Aorta (tissue), 5 donors: ENCODE data around the gene GOLGA6L10. TPM values are rescaled to one million over a fixed set of nuclear protein-coding genes. Genes with fewer than 3 reads are reported as not detected.
"Not testable (repeated sequence)": the region's sequence is repeated elsewhere in the genome, so short reads cannot be mapped to it uniquely, and the experiment has no call there.

Experiments used
- ATAC-seq: fragments of 200-7000 bp; cut with Tn5 transposase; one replicate; pipeline ENCODE4 v1.9.1; 2022; ENCODE audit warnings: moderate library complexity; ENCODE audit not compliant: low FRiP score
- DNase-seq, 2 donors: peaks; one replicate each; pipeline ENCODE4 v3.0.0-alpha.2; 2020
- H3K27ac ChIP-seq, 2 donors: one replicate each; pipeline ENCODE4 v1.5.1; 2013; ENCODE audit warnings: low read length in 2 of 2, mild to moderate bottlenecking in 2 of 2, moderate library complexity in 2 of 2, control low read depth in 1 of 2, inconsistent platforms in 1 of 2, low read depth in 1 of 2
- H3K27me3 ChIP-seq, 2 donors: one replicate each; pipeline ENCODE4 v1.6.1; 2013; ENCODE audit warnings: control low read depth in 1 of 2, low read length in 1 of 2, mild to moderate bottlenecking in 1 of 2, moderate library complexity in 1 of 2; ENCODE audit not compliant: insufficient read depth in 2 of 2, control insufficient read depth in 1 of 2
- H3K36me3 ChIP-seq, 2 donors: one replicate each; pipeline ENCODE4 v1.6.1; 2013; ENCODE audit warnings: control low read depth in 1 of 2, low read length in 1 of 2, mild to moderate bottlenecking in 1 of 2; ENCODE audit not compliant: insufficient read depth in 2 of 2, control insufficient read depth in 1 of 2
- H3K4me1 ChIP-seq, 2 donors: one replicate each; pipeline ENCODE4 v1.6.1; 2013; ENCODE audit warnings: low read length in 2 of 2, control low read depth in 1 of 2, mild to moderate bottlenecking in 1 of 2, moderate library complexity in 1 of 2; ENCODE audit not compliant: insufficient read depth in 2 of 2, control insufficient read depth in 1 of 2
- H3K4me3 ChIP-seq, 2 donors: one replicate each; pipeline ENCODE4 v1.5.1; 2013; ENCODE audit warnings: low read length in 2 of 2, control low read depth in 1 of 2, mild to moderate bottlenecking in 1 of 2
- H3K9me3 ChIP-seq: one replicate; pipeline ENCODE4 v1.6.1; 2013; ENCODE audit warnings: mild to moderate bottlenecking, low read length; ENCODE audit not compliant: control insufficient read depth
- WGBS, 2 donors: extraction: QIAGEN DNeasy Blood & Tissue Kit; methylation state at CpG; one replicate each; pipeline ENCODE4 v1.1.7; 2013; 5-methylcytosine and 5-hydroxymethylcytosine counted together
- intact Hi-C, 2 donors: fragments of 100-400 bp; cut with DNase I; formaldehyde crosslinking; loops; one replicate each; pipeline versions ENCODE4 v1.14.2 to v1.15.0; 2022
- long read RNA-seq, 2 donors: library from polyadenylated mRNA; unstranded; transcript quantifications; one replicate each; pipeline ENCODE4 v2.0.0, GENCODE V29; 2020 to 2021
- polyA plus RNA-seq, 2 donors: library from polyadenylated mRNA; stranded (reverse); fragments of 200-250 nt; gene quantifications; one replicate each; pipeline ENCODE4 v1.2.3, GENCODE V29; 2013
- total RNA-seq, 2 donors: library from RNA; stranded (reverse); fragmentation: NEBNext Ultra II Directional; extraction: Animal tissue kit (Norgen Biotek cat#: 25700); gene quantifications; one replicate each; pipeline ENCODE4 v1.2.1, GENCODE V29; 2021
- donor health status: healthy with polysubstance abuse.
- donor health status: Bipolar disorder and iron deficiency.
- donor health status: DM: no; HTN: no; CAD: no.
- donor health status: DM: no; HTN: no; CAD: no.
- donor health status: DM: yes; HTN: yes; CAD: no.

GOLGA6L10 gene
- total RNA-seq = 1 to 10 TPM in 1 of 2 donors, under 1 TPM in 1; 0.23 to 2.8 TPM
- polyA plus RNA-seq = 1 to 10 TPM in 1 of 2 donors, under 1 TPM in 1; 0.38 to 2.7 TPM
- long read RNA-seq, donor 1 = 0 reads
- long read RNA-seq, donor 2 = 0 reads

GRCh38 chr15:82349375-82349774 is at the start of gene GOLGA6L10:
TSS of gene GOLGA6L10 (minus strand) at chr15:82349475. CDS start at chr15:82349375, 100 bp downstream.
- H3K9me3 ChIP-seq, ATAC-seq, H3K27ac ChIP-seq, H3K36me3 ChIP-seq, intact Hi-C loops, H3K4me1 ChIP-seq, DNase-seq, H3K27me3 ChIP-seq, H3K4me3 ChIP-seq: not testable (repeated sequence)
- WGBS, 2 donors = no CpG with 5 or more reads among the region's 9 CpGs

GRCh38 chr15:82398785-82399184 is 49.5 kb upstream of the GOLGA6L10 start:
- Histone ChIP-seq H3K4me3 (no peak overlapping the region), H3K9me3 (no peaks in the 10 kb centered on the region), H3K27ac (no peak overlapping the region), H3K27me3 (no peaks in the 10 kb centered on the region), H3K36me3 (no peaks in the 10 kb centered on the region), H3K4me1 (no peaks in the 10 kb centered on the region)
- intact Hi-C loops = no loop called here
- no peak for DNase-seq
- ATAC-seq = no peak
- WGBS, 2 donors = 100% methylated on average over 1 of the region's 1 CpG; no CpG with 5 or more reads in 1 of the 2 donors

GRCh38 chr15:82397817-82398216 is 48.5 kb upstream of the GOLGA6L10 start:
- DNase-seq (no peak), ATAC-seq (no peak)
- Histone ChIP-seq H3K27ac (no peak overlapping the region), H3K36me3 (no peaks in the 10 kb centered on the region), H3K27me3 (no peaks in the 10 kb centered on the region), H3K9me3 (no peaks in the 10 kb centered on the region), H3K4me3 (no peak overlapping the region), H3K4me1 (no peaks in the 10 kb centered on the region)
- 96% methylated on average over 3 of the region's 3 CpGs for WGBS, 2 donors
- intact Hi-C loops = no loop called here

GRCh38 chr15:82395788-82396187 is 46.5 kb upstream of the GOLGA6L10 start:
- H3K27ac ChIP-seq, H3K9me3 ChIP-seq, H3K4me1 ChIP-seq, H3K27me3 ChIP-seq, H3K36me3 ChIP-seq, ATAC-seq, H3K4me3 ChIP-seq, DNase-seq, intact Hi-C loops: not testable (repeated sequence)
- WGBS, 2 donors = 59 to 71% methylated on average over 1 of the region's 4 CpGs

- no peaks in the 10 kb centered on the region for H3K9me3 ChIP-seq
- WGBS, 2 donors = 95 to 96% methylated on average over 4 of the region's 4 CpGs
- ATAC-seq = no peak
- intact Hi-C loops = no loop called here
- no peaks in the 10 kb centered on the region for H3K27me3 ChIP-seq
- H3K36me3 ChIP-seq = no peaks in the 10 kb centered on the region
- no peaks in the 10 kb centered on the region for H3K4me1 ChIP-seq
- no peak overlapping the region for H3K27ac ChIP-seq
- H3K4me3 ChIP-seq = no peak overlapping the region
- no peak for DNase-seq
Observed at GRCh38 chr15:82393671-82394070, 44.4 kb upstream of the GOLGA6L10 start.

GRCh38 chr15:82392077-82392476 is 42.8 kb upstream of the GOLGA6L10 start:
- H3K4me3 ChIP-seq, intact Hi-C loops, H3K9me3 ChIP-seq, ATAC-seq, H3K27ac ChIP-seq, H3K4me1 ChIP-seq, H3K27me3 ChIP-seq, DNase-seq, H3K36me3 ChIP-seq: not testable (repeated sequence)
- 92 to 95% methylated on average over 1 of the region's 1 CpG for whole genome bisulfite sequencing, 2 donors

GRCh38 chr15:82390152-82390551 is 40.9 kb upstream of the GOLGA6L10 start:
- H3K9me3 ChIP-seq, H3K4me1 ChIP-seq, H3K4me3 ChIP-seq, intact Hi-C loops, H3K36me3 ChIP-seq, H3K27ac ChIP-seq, DNase-seq, ATAC-seq, H3K27me3 ChIP-seq: not testable (repeated sequence)
- WGBS, 2 donors = 93 to 100% methylated on average over 3 of the region's 3 CpGs

GRCh38 chr15:82387209-82387608 is 37.9 kb upstream of the GOLGA6L10 start:
- H3K4me1 ChIP-seq, H3K9me3 ChIP-seq, H3K27me3 ChIP-seq, intact Hi-C loops, H3K36me3 ChIP-seq, DNase-seq, H3K4me3 ChIP-seq, H3K27ac ChIP-seq, ATAC-seq: not testable (repeated sequence)

GRCh38 chr15:82381330-82381955 is 32.2 kb upstream of the GOLGA6L10 start:
- 83 to 87% methylated on average over 10 to 11 of the region's 11 CpGs for WGBS, 2 donors
- ATAC-seq, intact Hi-C loops, H3K4me3 ChIP-seq, H3K27me3 ChIP-seq, H3K9me3 ChIP-seq, H3K36me3 ChIP-seq, H3K27ac ChIP-seq, H3K4me1 ChIP-seq, DNase-seq: not testable (repeated sequence)
